Keratinocyte (primary cell): Measurements from ENCODE around the gene FBXO47. TPM values are rescaled to one million over a fixed set of nuclear protein-coding genes. Genes with fewer than 3 reads are reported as not detected.

ENCODE experiments used
- DNase-seq: peaks from one replicate; pipeline ENCODE4 v3.0.0-alpha.2; 2011; ENCODE audit warnings: low read depth, missing footprints, low spot score
- FAIRE-seq: peaks from 2 replicates; lab custom pipeline; 2011; peaks lifted over from hg19 to GRCh38; lab: Jason Lieb, UNC
- H2AFZ ChIP-seq: 2 replicates; pipeline ENCODE4 v1.6.0; 2012; ENCODE audit warnings: low read length, control low read depth, inconsistent platforms; ENCODE audit not compliant: control insufficient read depth
- H3K27ac ChIP-seq: 2 replicates; pipeline ENCODE4 v1.5.1; 2011; ENCODE audit warnings: low read length; ENCODE audit not compliant: control insufficient read depth, insufficient read depth
- H3K27me3 ChIP-seq: 3 replicates; pipeline ENCODE4 v1.6.0; 2011; ENCODE audit warnings: low read length; ENCODE audit not compliant: control insufficient read depth, insufficient read depth; ENCODE audit errors: extremely low read depth
- H3K36me3 ChIP-seq, 2 experiments: 2 replicates in 1 of 2; 3 replicates in 1 of 2; pipeline ENCODE4 v1.5.1; 2011; ENCODE audit warnings: low read length in 2 of 2, mild to moderate bottlenecking in 1 of 2; ENCODE audit not compliant: control insufficient read depth in 2 of 2, insufficient read depth in 2 of 2; ENCODE audit errors: extremely low read depth in 1 of 2
- H3K4me1 ChIP-seq: 3 replicates; pipeline ENCODE4 v1.5.1; 2011; ENCODE audit warnings: low read length; ENCODE audit not compliant: control insufficient read depth, insufficient read depth; ENCODE audit errors: extremely low read depth
- H3K4me2 ChIP-seq: 3 replicates; pipeline ENCODE4 v1.6.0; 2011; ENCODE audit warnings: low read depth, low read length; ENCODE audit not compliant: control insufficient read depth, insufficient read depth; ENCODE audit errors: extremely low read depth
- H3K4me3 ChIP-seq, 3 experiments: fragments of 200-600 bp in 1 of 3; sonication (generic) in 1 of 3; 2 replicates in 2 of 3; 3 replicates in 1 of 3; pipeline ENCODE4 v1.5.1; 2011 to 2016; ENCODE audit warnings: low read length in 3 of 3, mild to moderate bottlenecking in 3 of 3, control low read depth in 2 of 3, inconsistent platforms in 1 of 3, low read depth in 1 of 3, mixed read lengths in 1 of 3, mixed run types in 1 of 3, moderate library complexity in 1 of 3; ENCODE audit not compliant: control insufficient read depth in 2 of 3, insufficient read depth in 2 of 3; ENCODE audit errors: extremely low read depth in 1 of 3
- H3K79me2 ChIP-seq: 2 replicates; pipeline ENCODE4 v1.6.0; 2012; ENCODE audit warnings: low read length; ENCODE audit not compliant: control insufficient read depth, insufficient read depth
- H3K9ac ChIP-seq: 3 replicates; pipeline ENCODE4 v1.6.0; 2011; ENCODE audit warnings: low read length; ENCODE audit not compliant: control insufficient read depth, insufficient read depth; ENCODE audit errors: extremely low read depth
- H3K9me1 ChIP-seq: 3 replicates; pipeline ENCODE4 v1.6.0; 2011; ENCODE audit warnings: low read length; ENCODE audit not compliant: control insufficient read depth, insufficient read depth; ENCODE audit errors: extremely low read depth
- H3K9me3 ChIP-seq: 2 replicates; pipeline ENCODE4 v1.5.1; 2012; ENCODE audit warnings: low read depth, low read length; ENCODE audit not compliant: control insufficient read depth
- H4K20me1 ChIP-seq: 3 replicates; pipeline ENCODE4 v1.6.0; 2011; ENCODE audit warnings: low read length; ENCODE audit not compliant: control insufficient read depth, insufficient read depth; ENCODE audit errors: extremely low read depth
- CTCF ChIP-seq, 3 experiments: IDR thresholded peaks in 1 of 3; conservative IDR thresholded peaks in 1 of 3; optimal IDR thresholded peaks in 1 of 3; 2 replicates in 2 of 3; 3 replicates in 1 of 3; pipeline versions ENCODE3 to v1.5.1; 2011; ENCODE audit warnings: low read length in 3 of 3, mild to moderate bottlenecking in 3 of 3, moderate library complexity in 2 of 3, control low read depth in 1 of 3, inconsistent platforms in 1 of 3; ENCODE audit not compliant: insufficient read depth in 2 of 3; ENCODE audit errors: extremely low read depth in 1 of 3
- EZH2 ChIP-seq: IDR thresholded peaks from one replicate; pipeline ENCODE4 v1.6.1; 2012; ENCODE audit warnings: inconsistent platforms, mild to moderate bottlenecking, low read length, moderate library complexity
- dilution Hi-C: fragments of 300-500 bp; cut with MboI; formaldehyde crosslinking; loops from one replicate; pipeline ENCODE4 v1.7.0; 2020; ENCODE audit warnings: low sequenced_read_pairs; ENCODE audit not compliant: extremely low pct_ligation_motif_present
- polyA plus RNA-seq, 5 experiments: library from polyadenylated mRNA; depleted of rRNA in 3 of 5; stranded (reverse) in 3 of 5; stranded (forward) in 1 of 5; unstranded in 1 of 5; fragments of >200 nt; gene quantifications; 1 replicate in 1 of 5; 2 replicates in 3 of 5; 3 replicates in 1 of 5; pipeline versions ENCODE4 v1.2.1 to v1.2.3, GENCODE V29; 2011 to 2012; ENCODE audit warnings: missing spikeins in 2 of 5, low read depth in 1 of 5, low replicate concordance in 1 of 5

Gene FBXO47
- polyA plus RNA-seq, 1 donor (not counting 4 experiments of a cell fraction or from before 2014, with no cell fraction given): not detected

- no peak for TF ChIP-seq CTCF (optimal IDR thresholded peaks at IDR 0.05 in 1 of 3, IDR thresholded peaks at IDR 0.05 in 1 of 3, conservative IDR thresholded peaks at IDR 0.05 in 1 of 3; ENCODE audit: extremely low read depth in 1 of 3, insufficient read depth in 2 of 3, low read length in 3 of 3)
- TF ChIP-seq EZH2: no peak
- Histone ChIP-seq H3K4me3 (no peak overlapping the region), H3K27me3 (no peaks in the 10 kb centered on the region), H3K4me1 (no peaks in the 10 kb centered on the region), H3K27ac (no peak overlapping the region), H3K79me2 (no peaks in the 10 kb centered on the region), H3K4me2 (no peak overlapping the region), H2AFZ (no peak overlapping the region), H3K9me1 (no peaks in the 10 kb centered on the region), H3K9me3 (no peaks in the 10 kb centered on the region), H3K9ac (no peak overlapping the region), H4K20me1 (no peaks in the 10 kb centered on the region), H3K36me3 (no peaks in the 10 kb centered on the region)
- dilution Hi-C loops: no loop called here
- DNase-seq (no peak), FAIRE-seq (no peak)
Measured at GRCh38 chr17:38926293-38927070, 40.7 kb downstream of the FBXO47 start.

DNA sequence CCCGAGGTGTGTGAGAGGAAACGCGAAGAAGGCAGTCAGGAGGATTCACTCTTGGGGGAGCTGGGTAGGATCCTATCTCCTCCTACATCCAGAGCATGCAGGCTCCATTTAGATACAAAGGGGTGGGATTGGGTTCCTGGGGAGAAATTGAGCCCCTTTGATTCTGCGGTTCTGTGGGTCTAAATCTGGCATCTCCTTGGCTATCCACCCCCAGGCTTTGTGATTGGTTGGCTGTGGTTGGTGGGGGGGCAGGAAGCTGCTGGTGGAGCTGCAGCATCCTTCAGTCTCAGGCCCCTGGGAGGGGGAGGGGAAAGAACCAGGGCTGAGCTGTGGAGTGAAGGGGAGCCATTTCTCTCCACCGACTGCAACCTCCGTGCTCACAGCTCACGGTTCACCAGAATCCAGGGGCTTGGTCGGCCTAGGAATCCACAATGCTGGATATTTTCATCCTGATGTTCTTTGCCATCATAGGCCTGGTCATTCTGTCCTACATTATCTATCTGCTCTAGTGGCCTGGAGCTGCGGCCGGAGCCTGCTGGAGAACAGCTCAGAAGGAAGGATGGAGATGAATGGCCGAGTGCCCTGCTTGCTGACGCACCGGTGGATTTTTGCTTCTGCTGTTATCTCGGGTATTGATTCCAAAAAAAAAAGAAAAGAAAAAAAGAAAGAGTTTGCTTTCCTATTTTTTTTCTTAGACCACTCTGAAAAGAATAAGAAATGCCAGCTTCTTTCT, 41.8 kb downstream of the FBXO47 start, which contains the start of gene LASP1NB:
Gene LASP1NB, plus strand, starts transcription at position 352 of the 733 bp plus-strand sequence.
- H3K36me3 ChIP-seq: peaks cover 0 to 5% of the 10 kb centered on the region in 2 experiments
- no peak within 1 kb of the TSS for H2AFZ ChIP-seq
- H3K27me3 ChIP-seq: no peaks in the 10 kb centered on the region
- H3K79me2 ChIP-seq: no peaks in the 10 kb centered on the region
- FAIRE-seq (no peak), DNase-seq (no peak)
- no peaks in the 10 kb centered on the region for H3K4me1 ChIP-seq
- no peak within 1 kb of the TSS for H3K4me3 ChIP-seq
- TF ChIP-seq CTCF (optimal IDR thresholded peaks at IDR 0.05 in 1 of 3, IDR thresholded peaks at IDR 0.05 in 1 of 3, conservative IDR thresholded peaks at IDR 0.05 in 1 of 3; ENCODE audit: extremely low read depth in 1 of 3, insufficient read depth in 2 of 3, low read length in 3 of 3): no peak
- no peak for TF ChIP-seq EZH2
- dilution Hi-C loops: no loop called here
- H3K9ac ChIP-seq: no peak within 1 kb of the TSS
- no peak within 1 kb of the TSS for H3K4me2 ChIP-seq
- no peaks in the 10 kb centered on the region for H3K9me1 ChIP-seq
- no peaks in the 10 kb centered on the region for H4K20me1 ChIP-seq
- H3K27ac ChIP-seq: no peak within 1 kb of the TSS
- no peaks in the 10 kb centered on the region for H3K9me3 ChIP-seq
